GM19324 (cell line): ENCODE measurements around the gene PCDH1.

Source experiments
- ATAC-seq: cut with Tn5 transposase; IDR thresholded peaks from one replicate; pipeline ENCODE4 v1.9.1; 2021; ENCODE audit warnings: mild to moderate bottlenecking, moderate library complexity; ENCODE audit not compliant: unreplicated experiment, low FRiP score

Gene PCDH1

DNA sequence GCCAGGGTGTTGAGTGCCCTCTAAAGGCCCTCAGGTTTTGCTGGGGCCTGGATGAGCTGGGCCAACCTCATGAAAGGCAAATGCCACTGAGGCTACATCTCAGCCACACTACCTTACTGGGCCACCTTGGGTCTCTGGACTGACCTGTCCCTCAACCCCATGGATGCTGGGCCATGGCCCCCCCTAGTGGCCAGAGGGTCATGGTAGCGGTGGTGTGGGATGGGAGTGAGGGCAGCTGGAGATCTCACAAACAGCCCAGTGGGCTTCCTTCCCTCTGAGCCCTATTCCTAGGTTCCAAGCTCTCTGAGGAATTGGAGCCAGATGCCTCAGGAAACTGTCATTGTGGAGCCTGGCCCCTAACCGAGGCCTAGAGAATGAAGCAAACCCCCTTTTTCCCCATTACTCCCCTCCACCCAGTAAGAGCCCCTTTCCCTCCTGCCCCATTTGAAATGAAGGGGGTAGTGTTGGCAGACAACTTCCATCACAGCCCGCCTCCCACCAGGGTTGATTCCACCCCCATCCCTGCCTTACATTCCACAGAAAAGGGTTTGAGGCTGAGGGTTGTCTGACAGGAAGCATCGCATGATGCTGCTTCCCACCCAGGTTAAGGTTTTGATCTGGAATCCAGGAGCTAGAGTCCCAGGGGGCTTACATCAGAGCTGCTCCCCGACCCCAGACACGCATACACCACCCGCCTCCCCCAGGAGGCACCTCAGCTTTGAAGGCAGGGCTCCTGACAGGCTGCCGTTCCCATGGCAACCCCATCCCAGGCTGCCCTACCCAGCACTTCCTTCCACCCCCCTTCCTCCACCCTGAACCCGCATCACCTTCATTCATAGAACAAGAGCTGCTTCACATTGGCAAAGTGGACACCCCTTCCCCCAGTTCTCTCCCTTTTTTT lies 63.9 kb downstream of the PCDH1 start:
- no peak for ATAC-seq

DNA sequence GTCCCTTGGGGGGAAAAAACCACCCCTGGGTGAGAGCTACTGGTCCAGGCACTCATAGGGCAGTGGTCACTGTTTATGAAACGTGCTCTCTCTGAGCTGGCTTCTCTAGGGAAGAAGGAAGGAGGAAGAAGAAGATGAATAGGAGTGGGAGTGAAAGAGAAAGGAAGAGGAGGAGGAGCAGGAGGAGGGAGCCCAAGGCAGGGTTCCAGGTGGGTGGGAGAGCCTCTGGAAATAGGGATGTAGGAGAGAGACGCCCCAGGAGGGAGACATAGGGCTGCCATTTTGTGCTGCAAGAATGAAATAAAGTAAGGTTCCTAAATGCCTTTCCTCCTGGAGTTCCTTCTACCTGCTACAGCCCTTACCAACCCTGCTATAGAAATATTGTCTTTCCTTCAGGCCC lies 65.7 kb downstream of the PCDH1 start:
- ATAC-seq, result no peak

DNA sequence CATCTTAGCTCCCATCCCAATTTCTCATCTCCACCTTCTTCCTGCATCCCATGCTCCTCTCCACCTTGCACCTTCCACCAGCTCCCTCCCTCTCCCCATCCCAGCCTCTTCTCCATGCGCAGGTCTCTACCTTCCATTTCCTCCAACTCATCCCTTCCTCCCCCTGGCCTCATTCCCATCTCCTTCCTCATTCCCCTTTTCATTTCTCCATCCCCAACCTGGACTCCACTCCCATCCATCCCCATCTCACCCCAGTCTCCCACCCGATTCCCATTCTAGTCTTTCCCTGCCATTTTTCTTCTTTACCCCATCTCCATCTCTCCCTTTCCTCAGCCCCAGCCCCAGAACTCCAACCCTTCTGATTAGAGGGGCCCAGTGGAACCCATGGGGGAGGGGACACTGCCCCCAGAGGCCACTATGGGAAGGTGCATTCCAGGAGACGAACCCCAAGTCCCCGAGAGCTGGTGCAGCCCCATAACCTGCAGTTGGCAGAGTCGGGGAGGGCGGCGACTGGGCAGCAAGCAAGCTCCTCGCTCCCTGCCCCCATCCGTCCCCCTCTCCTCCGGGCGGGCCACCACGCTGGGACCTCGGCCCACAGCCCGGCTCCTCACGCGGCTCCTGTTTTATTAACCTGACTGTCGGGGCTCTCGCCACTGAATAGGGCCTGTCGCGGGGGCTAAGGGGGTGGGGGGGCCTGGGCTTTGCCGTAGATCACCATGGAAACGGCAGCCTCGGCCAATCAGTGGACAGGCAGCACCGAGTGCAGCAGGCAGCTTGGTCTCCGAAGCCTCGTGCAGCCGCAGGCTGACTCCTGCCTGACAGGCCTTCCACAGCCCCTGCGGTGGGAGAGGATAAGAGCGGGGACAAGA lies 66.7 kb downstream of the PCDH1 start:
- ATAC-seq, result peak; percentile 57

DNA sequence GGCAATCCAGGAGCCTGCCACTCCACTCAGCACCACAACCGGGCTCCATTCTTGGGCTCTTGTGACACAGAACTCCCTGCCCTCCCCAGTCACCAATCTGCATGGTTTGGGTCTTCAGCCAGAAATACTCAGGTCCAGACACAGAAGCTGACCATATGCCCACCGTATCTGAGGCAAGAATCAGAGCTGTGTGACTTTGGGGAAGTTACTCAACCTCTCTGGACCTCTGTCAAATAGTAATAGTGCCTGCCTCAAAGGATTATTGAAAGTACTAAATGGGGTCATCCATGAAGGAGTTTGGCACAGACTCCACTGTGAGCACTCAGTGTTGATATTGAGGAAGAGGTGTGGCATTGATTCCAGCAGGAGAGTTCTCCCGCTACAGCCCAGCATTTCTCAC lies 67.5 kb downstream of the PCDH1 start:
- ATAC-seq, result no peak

DNA sequence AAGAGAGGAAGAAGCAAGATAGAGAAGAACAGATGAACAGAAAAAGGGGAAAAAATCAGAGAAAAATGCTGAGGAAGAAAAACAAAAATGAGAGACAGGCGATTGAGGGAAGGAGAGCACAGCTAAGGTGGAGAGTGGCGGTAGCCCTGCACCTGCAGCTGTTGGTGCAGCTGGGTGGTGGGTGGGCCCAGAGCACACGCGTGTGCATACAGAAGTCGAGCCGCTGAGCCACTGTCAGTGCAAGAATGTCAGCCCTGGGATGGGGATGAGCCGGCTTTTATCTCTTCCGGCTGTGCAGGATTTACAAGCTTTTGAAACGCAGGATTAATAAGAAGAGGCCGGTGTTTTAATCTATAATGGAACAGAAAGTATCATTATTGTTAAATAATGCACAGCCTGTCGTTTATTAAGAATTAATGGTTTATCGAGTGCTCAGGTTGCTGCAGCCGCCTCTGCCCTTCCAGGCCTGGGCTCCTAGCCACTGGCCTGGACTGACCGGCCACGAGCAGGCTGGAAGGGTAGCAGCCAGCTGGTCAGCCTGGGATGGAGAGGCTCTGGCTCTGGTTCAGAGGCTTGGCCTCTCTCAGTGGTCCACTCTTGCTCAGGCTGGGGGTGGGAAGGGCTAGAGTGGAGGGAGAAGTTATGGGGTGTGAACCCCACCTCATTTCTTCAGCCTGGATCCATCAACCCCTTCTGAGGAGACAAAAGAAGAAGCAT lies 68.7 kb downstream of the PCDH1 start:
- ATAC-seq, result no peak

DNA sequence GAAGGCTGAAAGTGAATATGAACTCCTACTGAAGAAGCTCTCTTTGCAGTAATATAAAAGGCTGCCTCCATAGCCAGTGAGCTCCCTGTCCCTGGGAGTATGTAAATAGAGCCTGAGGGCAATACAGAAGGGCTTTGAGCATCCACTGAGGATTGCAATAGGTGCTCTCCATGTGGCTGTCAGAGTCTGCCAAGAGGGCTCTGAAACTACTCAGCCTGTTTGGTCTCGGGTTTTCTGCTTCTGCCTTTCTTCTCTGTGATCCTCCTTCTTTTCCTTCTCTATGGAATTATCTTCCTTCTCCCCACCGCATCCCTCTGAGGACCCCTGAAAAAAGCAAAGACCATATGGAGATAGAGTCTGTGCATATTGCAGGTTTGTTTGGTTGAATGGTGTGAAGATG lies 69.4 kb downstream of the PCDH1 start:
- ATAC-seq, result no peak

DNA sequence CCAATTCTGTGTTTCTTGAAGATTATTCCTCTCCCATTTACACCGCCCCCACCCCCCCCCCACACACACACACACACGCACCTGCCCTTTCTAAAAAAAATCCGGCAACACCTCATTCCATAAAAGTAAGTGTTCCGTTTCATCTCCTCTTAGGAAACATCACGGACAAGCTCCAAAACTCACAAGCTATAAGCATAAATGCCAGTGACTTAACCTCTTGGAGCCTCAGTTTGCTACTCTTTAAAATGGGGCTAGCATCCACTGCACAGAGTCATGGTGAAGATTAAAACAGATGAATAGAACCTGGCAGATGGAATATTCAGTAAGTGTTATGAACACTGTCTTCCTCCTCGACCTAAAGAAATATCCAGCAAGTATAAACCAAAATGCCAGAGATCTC lies 70.5 kb downstream of the PCDH1 start:
- ATAC-seq, result no peak

DNA sequence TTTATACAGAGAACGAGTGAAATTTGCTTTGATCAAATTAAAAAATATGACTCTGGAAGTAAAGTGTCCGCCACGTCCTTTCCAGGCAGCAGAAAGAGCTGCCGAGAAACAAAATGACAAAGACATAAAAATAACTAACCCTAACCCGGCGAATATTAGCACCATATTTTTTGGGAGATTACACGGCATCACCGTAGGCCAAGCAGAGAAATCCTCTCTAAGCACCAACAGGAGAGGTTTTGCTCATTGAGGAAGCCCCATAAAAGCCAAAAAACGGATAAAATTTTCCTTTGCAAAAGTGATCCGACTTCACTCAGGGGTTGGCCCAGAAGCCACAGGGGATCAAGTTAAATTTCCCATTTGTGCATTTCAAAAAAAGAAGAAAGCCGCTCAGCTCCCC lies 70.9 kb downstream of the PCDH1 start:
- no peak for ATAC-seq

DNA sequence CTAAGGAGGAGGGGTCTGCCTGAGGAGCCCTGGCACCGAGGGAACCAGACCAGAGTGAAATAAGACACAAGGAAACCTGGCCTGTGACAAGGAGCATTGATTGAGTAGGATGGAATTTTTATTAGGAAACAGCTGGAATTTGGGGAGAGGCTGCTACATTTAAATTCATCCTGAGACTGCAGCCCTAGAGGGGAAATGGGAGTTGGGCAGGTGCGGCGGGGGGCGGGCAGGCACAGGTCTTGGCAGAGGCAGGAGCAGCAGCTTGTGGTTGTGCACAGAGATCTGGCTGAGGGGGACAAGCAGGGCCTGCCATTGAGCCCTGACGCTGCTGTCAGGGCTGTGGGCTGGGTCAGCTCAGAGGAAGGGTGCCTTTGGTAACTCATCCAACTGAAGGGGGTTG lies 71.6 kb downstream of the PCDH1 start:
- no peak for ATAC-seq

DNA sequence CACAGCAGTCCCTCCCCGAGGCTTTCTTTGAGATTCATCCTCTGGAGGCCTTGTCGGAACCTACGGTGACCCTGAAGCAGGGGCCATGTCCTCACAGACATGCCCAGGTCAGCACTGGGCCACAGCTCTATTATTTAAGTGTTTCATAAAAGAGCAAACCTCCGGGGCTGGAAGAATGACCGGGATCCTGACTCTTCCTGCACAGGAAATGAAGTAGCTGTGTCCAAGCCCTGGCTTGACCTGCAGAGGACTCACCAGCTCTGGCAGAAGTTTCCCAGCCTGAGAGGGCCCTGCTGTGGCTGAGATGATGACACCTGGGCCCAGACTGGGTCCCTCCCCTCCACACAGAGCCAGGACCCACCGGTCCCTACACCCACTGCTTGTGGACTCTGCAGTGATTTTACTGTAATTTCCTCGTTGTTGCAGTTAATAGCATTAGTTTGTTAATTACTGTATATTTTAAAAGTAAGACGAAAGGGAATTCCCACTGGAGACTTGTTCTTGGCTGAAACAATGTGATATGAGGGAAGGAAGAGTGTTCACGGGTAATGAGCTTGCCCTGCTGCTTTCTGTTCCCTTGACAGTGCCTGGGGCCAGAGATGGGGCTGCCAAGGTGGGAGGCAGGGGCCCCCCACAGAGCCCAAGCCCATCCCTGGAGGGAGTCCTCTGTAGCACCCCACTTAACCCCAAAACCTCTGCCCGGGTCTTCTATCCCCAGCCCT lies 72.2 kb downstream of the PCDH1 start:
- no peak for ATAC-seq

DNA sequence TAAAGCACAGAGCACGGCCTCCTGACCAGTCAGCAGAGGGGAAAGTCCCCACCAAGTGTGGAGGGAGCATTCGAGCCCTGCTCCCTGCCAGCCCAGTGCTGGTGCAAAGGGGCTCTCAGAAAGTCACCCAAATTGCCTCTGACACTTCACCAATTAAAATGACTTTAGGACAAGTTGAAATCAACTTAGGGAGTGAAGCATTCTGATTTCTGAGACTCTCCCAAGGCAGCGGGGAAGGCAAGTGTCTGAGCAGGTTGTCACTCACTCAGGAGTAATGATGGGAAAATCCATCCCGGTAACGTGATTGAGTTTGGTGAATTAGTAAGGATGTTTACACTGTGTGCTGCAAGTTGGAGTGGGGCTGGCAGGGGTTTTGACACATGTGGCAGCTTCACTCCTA lies 73.7 kb downstream of the PCDH1 start:
- ATAC-seq, result no peak
